HEK293 (cell line): ENCODE measurements around the gene MYH7B.

Experiments used
- KLF1 ChIP-seq: fragments of 450-650 bp; formaldehyde crosslinking; IDR thresholded peaks from 2 replicates; pipeline ENCODE4 v1.5.1; 2016; ENCODE audit warnings: missing biosample characterization, missing genetic modification characterization
- SP3 ChIP-seq: fragments of 450-650 bp; formaldehyde crosslinking; IDR thresholded peaks from 2 replicates; pipeline ENCODE4 v1.5.1; 2016; ENCODE audit warnings: missing biosample characterization, missing genetic modification characterization
- ZBTB17 ChIP-seq: fragments of 450-650 bp; formaldehyde crosslinking; IDR thresholded peaks from 2 replicates; pipeline ENCODE4 v1.5.1; 2016; ENCODE audit warnings: missing biosample characterization, missing genetic modification characterization
- ZEB2 ChIP-seq: fragments of 450-650 bp; formaldehyde crosslinking; IDR thresholded peaks from 2 replicates; pipeline ENCODE4 v1.5.1; 2016; ENCODE audit warnings: missing biosample characterization, missing genetic modification characterization
- ZNF146 ChIP-seq: fragments of 450-650 bp; formaldehyde crosslinking; IDR thresholded peaks from 2 replicates; pipeline ENCODE4 v1.5.1; 2016; ENCODE audit warnings: missing biosample characterization, missing genetic modification characterization
- ZNF302 ChIP-seq: fragments of 450-650 bp; formaldehyde crosslinking; IDR thresholded peaks from 2 replicates; pipeline ENCODE4 v1.5.1; 2016; ENCODE audit warnings: missing biosample characterization, missing genetic modification characterization, low read depth
- ZNF366 ChIP-seq: fragments of 450-650 bp; formaldehyde crosslinking; conservative IDR thresholded peaks from 2 replicates; pipeline ENCODE4 v1.5.1; 2016; ENCODE audit warnings: missing biosample characterization, missing genetic modification characterization
- ZNF514 ChIP-seq: fragments of 450-650 bp; formaldehyde crosslinking; IDR thresholded peaks from 2 replicates; pipeline ENCODE4 v1.5.1; 2016; ENCODE audit warnings: missing biosample characterization, missing genetic modification characterization
- ZNF596 ChIP-seq: fragments of 450-650 bp; IDR thresholded peaks from 2 replicates; pipeline ENCODE4 v1.5.0; 2018; ENCODE audit warnings: missing biosample characterization, mild to moderate bottlenecking, missing genetic modification characterization, moderate library complexity
- ZNF76 ChIP-seq: fragments of 450-650 bp; formaldehyde crosslinking; IDR thresholded peaks from 2 replicates; pipeline ENCODE4; 2016; ENCODE audit warnings: low read depth, missing biosample characterization, missing genetic modification characterization, borderline replicate concordance
- ZSCAN30 ChIP-seq: fragments of 450-650 bp; IDR thresholded peaks from 2 replicates; pipeline ENCODE4 v1.5.1; 2018; ENCODE audit warnings: missing biosample characterization, mild to moderate bottlenecking, missing genetic modification characterization, moderate library complexity
- TF ChIP-seq, protein P1 (sequence below): IDR thresholded peaks from 2 replicates; pipeline ENCODE4 v1.6.1; 2011; ENCODE audit warnings: mild to moderate bottlenecking, low read depth, low read length, borderline replicate concordance
- TF ChIP-seq, protein P2 (sequence below): fragments of 450-650 bp; formaldehyde crosslinking; IDR thresholded peaks from 2 replicates; pipeline ENCODE4 v1.5.1; 2016; ENCODE audit warnings: missing biosample characterization, missing genetic modification characterization
- TF ChIP-seq, protein P3 (sequence below): fragments of 450-650 bp; formaldehyde crosslinking; IDR thresholded peaks from 2 replicates; pipeline ENCODE4 v1.5.1; 2016; ENCODE audit warnings: missing biosample characterization, missing genetic modification characterization
- TF ChIP-seq, protein P4 (sequence below): fragments of 450-650 bp; formaldehyde crosslinking; IDR thresholded peaks from 2 replicates; pipeline ENCODE4 v1.5.1; 2016; ENCODE audit warnings: missing biosample characterization, missing genetic modification characterization
- TF ChIP-seq, protein P5 (sequence below): fragments of 450-650 bp; formaldehyde crosslinking; IDR thresholded peaks from 2 replicates; pipeline ENCODE4 v1.5.1; 2016; ENCODE audit warnings: missing biosample characterization, missing genetic modification characterization

The MYH7B gene

DNA sequence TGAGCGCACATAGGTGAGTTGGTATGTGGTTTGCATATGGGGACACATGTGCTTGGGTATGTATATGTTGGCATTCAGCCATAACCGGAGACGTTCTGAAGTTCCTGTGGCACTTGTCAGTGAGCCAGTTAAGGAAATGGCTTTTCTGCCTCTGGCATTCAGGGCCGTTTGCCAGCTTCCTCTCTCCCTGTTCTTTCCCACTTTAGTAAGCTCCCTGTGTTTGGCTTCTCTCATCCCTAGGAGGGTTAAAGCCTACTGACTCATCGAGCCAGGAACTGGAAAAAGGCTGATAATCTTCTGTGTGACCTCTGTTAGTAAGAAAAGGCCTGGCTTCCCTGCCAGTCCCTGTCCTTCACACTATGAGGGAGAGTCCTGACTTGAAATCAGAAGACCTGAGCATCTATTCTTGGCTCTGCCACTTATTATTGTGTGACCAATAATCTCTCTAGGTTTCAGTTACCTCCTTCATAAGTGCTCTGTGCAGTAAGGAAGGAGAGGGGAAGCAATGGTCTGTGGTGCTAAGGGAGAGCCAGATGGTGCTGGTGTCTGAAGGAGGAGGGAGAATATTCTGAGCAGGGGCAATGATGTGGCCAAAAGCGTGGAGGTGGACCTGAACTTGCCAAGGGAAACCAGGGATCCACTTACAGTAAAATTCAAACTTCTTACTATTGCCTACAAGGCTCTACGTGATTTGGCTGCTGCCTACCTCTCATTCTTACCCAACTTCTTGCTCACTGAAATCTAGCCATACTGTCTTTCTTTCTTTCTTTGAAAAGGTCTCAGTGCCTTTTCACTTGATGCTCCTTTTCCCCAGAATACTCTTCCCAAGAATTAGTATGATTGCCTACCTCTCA is 47.8 kb upstream of the MYH7B start (continued):
- TF ChIP-seq, protein P1, sequence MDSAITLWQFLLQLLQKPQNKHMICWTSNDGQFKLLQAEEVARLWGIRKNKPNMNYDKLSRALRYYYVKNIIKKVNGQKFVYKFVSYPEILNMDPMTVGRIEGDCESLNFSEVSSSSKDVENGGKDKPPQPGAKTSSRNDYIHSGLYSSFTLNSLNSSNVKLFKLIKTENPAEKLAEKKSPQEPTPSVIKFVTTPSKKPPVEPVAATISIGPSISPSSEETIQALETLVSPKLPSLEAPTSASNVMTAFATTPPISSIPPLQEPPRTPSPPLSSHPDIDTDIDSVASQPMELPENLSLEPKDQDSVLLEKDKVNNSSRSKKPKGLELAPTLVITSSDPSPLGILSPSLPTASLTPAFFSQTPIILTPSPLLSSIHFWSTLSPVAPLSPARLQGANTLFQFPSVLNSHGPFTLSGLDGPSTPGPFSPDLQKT, result no peak
- TF ChIP-seq KLF1 (tag by site-specific recombination), result no peak
- TF ChIP-seq, protein P2, sequence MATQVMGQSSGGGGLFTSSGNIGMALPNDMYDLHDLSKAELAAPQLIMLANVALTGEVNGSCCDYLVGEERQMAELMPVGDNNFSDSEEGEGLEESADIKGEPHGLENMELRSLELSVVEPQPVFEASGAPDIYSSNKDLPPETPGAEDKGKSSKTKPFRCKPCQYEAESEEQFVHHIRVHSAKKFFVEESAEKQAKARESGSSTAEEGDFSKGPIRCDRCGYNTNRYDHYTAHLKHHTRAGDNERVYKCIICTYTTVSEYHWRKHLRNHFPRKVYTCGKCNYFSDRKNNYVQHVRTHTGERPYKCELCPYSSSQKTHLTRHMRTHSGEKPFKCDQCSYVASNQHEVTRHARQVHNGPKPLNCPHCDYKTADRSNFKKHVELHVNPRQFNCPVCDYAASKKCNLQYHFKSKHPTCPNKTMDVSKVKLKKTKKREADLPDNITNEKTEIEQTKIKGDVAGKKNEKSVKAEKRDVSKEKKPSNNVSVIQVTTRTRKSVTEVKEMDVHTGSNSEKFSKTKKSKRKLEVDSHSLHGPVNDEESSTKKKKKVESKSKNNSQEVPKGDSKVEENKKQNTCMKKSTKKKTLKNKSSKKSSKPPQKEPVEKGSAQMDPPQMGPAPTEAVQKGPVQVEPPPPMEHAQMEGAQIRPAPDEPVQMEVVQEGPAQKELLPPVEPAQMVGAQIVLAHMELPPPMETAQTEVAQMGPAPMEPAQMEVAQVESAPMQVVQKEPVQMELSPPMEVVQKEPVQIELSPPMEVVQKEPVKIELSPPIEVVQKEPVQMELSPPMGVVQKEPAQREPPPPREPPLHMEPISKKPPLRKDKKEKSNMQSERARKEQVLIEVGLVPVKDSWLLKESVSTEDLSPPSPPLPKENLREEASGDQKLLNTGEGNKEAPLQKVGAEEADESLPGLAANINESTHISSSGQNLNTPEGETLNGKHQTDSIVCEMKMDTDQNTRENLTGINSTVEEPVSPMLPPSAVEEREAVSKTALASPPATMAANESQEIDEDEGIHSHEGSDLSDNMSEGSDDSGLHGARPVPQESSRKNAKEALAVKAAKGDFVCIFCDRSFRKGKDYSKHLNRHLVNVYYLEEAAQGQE, result no peak
- no peak for TF ChIP-seq ZNF596 (tag by site-specific recombination)
- 0 out of 2 replicates have a peak, but pooled peaks have one; percentile 23 for TF ChIP-seq ZSCAN30
- TF ChIP-seq SP3 (tag by site-specific recombination), result no peak
- no peak for TF ChIP-seq ZNF76 (tag by site-specific recombination)
- TF ChIP-seq ZEB2, result peak; percentile 65; the same call in 1 of the 2 replicates
- TF ChIP-seq, protein P3, sequence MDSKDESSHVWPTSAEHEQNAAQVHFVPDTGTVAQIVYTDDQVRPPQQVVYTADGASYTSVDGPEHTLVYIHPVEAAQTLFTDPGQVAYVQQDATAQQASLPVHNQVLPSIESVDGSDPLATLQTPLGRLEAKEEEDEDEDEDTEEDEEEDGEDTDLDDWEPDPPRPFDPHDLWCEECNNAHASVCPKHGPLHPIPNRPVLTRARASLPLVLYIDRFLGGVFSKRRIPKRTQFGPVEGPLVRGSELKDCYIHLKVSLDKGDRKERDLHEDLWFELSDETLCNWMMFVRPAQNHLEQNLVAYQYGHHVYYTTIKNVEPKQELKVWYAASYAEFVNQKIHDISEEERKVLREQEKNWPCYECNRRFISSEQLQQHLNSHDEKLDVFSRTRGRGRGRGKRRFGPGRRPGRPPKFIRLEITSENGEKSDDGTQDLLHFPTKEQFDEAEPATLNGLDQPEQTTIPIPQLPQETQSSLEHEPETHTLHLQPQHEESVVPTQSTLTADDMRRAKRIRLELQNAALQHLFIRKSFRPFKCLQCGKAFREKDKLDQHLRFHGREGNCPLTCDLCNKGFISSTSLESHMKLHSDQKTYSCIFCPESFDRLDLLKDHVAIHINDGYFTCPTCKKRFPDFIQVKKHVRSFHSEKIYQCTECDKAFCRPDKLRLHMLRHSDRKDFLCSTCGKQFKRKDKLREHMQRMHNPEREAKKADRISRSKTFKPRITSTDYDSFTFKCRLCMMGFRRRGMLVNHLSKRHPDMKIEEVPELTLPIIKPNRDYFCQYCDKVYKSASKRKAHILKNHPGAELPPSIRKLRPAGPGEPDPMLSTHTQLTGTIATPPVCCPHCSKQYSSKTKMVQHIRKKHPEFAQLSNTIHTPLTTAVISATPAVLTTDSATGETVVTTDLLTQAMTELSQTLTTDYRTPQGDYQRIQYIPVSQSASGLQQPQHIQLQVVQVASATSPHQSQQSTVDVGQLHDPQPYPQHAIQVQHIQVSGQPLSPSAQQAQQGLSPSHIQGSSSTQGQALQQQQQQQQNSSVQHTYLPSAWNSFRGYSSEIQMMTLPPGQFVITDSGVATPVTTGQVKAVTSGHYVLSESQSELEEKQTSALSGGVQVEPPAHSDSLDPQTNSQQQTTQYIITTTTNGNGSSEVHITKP (tag by site-specific recombination), result peak; percentile 77
- no peak for TF ChIP-seq ZNF514 (tag by site-specific recombination)
- no peak for TF ChIP-seq ZNF302 (tag by site-specific recombination)
- TF ChIP-seq, protein P4, sequence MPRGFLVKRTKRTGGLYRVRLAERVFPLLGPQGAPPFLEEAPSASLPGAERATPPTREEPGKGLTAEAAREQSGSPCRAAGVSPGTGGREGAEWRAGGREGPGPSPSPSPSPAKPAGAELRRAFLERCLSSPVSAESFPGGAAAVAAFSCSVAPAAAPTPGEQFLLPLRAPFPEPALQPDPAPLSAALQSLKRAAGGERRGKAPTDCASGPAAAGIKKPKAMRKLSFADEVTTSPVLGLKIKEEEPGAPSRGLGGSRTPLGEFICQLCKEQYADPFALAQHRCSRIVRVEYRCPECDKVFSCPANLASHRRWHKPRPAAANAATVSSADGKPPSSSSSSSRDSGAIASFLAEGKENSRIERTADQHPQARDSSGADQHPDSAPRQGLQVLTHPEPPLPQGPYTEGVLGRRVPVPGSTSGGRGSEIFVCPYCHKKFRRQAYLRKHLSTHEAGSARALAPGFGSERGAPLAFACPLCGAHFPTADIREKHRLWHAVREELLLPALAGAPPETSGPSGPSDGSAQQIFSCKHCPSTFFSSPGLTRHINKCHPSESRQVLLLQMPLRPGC, result peak; percentile 29; the same call in 1 of the 2 replicates
- TF ChIP-seq ZBTB17, result peak; percentile 72
- TF ChIP-seq ZNF366 (tag by site-specific recombination), result peak; percentile 78
- no peak for TF ChIP-seq ZNF146 (tag by site-specific recombination)
- TF ChIP-seq, protein P5, sequence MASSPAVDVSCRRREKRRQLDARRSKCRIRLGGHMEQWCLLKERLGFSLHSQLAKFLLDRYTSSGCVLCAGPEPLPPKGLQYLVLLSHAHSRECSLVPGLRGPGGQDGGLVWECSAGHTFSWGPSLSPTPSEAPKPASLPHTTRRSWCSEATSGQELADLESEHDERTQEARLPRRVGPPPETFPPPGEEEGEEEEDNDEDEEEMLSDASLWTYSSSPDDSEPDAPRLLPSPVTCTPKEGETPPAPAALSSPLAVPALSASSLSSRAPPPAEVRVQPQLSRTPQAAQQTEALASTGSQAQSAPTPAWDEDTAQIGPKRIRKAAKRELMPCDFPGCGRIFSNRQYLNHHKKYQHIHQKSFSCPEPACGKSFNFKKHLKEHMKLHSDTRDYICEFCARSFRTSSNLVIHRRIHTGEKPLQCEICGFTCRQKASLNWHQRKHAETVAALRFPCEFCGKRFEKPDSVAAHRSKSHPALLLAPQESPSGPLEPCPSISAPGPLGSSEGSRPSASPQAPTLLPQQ (tag by site-specific recombination), result peak; percentile 94
